SK-MEL-5 (cell line): ENCODE results near the gene TXNDC5. TPM values are rescaled to one million over a fixed set of nuclear protein-coding genes. Genes with fewer than 3 reads are reported as not detected.

Experiments
- DNase-seq: peaks from one replicate; pipeline ENCODE4 v3.0.0-alpha.2; 2016; ENCODE audit warnings: low read depth, low spot score
- in situ Hi-C: cut with HindIII; loops from 2 replicates; pipeline ENCODE4 v1.10.0; 2016; ENCODE audit warnings: low sequenced_read_pairs, high pct_unique_total_duplicates, low pct_unique_long_range_greater_than_20kb
- total RNA-seq: library from RNA; depleted of rRNA; stranded (reverse); fragments of >200 nt; shearing (Covaris generic); gene quantifications from 2 replicates; pipeline ENCODE4 v1.2.3, GENCODE V29; 2014

The TXNDC5 gene
- total RNA-seq, 1 experiment from 2014 or later, result 709 TPM

DNA sequence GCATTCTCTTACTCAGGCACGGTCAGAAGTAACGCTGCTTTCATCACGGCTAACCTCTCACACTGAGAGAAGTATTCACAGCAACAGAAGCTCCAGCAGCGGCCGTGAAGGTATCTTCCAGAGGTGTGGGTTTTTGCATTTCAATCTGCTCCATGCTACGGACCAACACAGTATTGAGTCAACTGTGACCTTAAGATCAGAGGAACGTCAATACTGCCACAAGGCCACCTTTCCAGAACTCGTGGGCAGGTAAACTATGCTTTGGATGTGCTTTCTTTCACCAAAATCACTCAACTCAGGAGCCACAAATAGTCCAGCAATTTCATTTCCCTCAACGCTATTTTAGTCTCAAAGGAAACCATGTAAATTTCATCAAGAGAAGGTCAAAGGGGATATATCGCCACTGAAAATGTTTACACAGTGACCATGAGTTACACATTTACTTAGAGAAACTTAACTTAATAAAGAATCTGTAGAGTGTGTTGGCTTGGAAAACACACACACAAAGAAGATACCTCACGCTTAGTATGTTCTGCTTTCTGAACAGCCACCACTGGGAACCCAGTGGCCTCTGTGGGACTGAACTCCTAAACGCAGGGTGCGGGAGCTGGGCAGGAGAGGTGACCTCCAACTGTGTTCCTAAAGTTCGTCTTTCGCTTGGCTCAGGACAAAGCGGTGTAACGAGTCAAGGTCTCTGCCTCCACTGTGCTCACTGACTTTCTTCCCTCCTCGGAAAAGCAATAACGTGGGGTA is 27.9 kb downstream of the TXNDC5 start:
- in situ Hi-C loops, result no loop called here
- DNase-seq, result no peak

GRCh38 chr6:7881765-7882500 is 28.7 kb downstream of the TXNDC5 start:
- in situ Hi-C loops, result no loop called here
- no peak for DNase-seq

- DNase-seq, result no peak
- in situ Hi-C loops, result no loop called here
These were observed 29.9 kb downstream of the TXNDC5 start for GRCh38 chr6:7880718-7881107.

DNA sequence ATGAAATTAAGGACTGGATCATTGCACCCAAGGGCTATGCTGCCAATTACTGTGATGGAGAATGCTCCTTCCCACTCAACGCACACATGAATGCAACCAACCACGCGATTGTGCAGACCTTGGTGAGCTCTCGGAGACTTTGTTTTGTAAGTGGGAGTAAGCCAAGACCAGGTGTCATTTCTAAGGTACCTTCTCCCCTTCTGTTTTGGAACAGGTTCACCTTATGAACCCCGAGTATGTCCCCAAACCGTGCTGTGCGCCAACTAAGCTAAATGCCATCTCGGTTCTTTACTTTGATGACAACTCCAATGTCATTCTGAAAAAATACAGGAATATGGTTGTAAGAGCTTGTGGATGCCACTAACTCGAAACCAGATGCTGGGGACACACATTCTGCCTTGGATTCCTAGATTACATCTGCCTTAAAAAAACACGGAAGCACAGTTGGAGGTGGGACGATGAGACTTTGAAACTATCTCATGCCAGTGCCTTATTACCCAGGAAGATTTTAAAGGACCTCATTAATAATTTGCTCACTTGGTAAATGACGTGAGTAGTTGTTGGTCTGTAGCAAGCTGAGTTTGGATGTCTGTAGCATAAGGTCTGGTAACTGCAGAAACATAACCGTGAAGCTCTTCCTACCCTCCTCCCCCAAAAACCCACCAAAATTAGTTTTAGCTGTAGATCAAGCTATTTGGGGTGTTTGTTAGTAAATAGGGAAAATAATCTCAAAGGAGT is 30.4 kb downstream of the TXNDC5 start:
- no peak for DNase-seq
- in situ Hi-C loops, result no loop called here

DNA sequence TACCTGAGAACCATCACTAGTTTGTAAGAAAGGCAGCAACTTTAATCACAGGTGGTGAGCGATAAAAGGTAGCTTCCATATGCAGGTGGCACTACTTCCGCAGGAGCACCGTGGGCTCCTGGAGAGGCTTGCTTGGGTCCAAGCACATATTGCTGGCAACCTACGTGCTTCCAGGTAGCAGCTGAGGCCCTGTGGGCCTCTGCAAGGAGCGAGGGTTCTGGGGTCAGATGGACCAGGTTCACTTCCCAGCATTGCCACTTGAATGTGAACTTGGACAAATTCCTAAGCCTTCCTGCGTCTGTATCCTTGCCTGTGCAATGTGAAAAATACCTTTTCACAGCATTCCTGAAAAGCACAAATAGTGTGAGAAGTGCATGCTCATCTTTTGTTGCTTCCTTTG is 31.0 kb downstream of the TXNDC5 start:
- DNase-seq, result no peak
- in situ Hi-C loops, result no loop called here

GRCh38 chr6:7879043-7879442 is 31.5 kb downstream of the TXNDC5 start:
- no peak for DNase-seq
- in situ Hi-C loops, result no loop called here

GRCh38 chr6:7878401-7878964 is 32.1 kb downstream of the TXNDC5 start:
- in situ Hi-C loops, result no loop called here
- no peak for DNase-seq

DNA sequence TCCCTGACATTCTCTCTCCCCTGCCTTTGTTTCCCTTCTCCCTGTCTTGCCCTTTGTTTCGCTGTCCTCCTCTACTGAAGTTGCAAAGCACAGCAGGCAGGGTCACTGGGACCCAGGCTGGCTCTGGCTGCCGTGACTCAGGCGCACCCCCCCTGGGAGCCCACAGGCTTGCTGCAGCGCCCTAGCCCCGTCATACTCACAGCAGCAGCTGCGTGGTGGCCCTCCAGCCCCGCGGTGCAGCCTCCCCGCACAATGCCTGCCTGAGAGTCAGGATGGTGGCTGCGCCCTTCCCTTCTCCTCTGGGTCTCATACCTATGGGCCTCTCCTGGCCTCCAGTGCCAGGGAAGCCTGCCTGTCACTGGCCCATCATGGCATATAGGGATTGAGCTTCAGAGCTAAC is 41.7 kb downstream of the TXNDC5 start:
- DNase-seq, result no peak
- in situ Hi-C loops, result no loop called here

DNA sequence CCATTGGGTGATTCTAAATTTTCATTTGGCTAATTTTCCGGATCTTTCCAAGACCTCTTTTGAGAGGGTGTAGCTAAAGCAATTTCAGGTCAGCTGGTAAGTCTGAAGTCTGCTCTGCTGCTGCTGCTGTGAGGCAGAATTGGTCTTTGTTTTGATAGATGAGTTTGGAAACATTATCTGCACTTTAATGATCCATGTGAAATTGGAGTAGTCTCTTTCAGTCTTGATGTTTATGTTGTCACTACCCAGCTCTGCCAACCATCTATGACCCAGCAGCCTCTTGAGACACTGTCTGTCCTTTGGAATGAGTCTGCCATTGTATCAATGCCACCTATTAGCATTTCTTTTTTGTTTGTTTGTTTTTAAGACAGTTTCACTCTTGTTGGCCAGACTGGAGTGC is 44.1 kb downstream of the TXNDC5 start:
- in situ Hi-C loops, result no loop called here

GRCh38 chr6:7865781-7866180 is 44.8 kb downstream of the TXNDC5 start:
- DNase-seq, result no peak
- in situ Hi-C loops, result no loop called here

More for the DNA sequence above, 44.1 kb downstream of the TXNDC5 start:
- DNase-seq, result no peak

- in situ Hi-C loops, result no loop called here
These were observed 51.0 kb downstream of the TXNDC5 start for GRCh38 chr6:7859591-7859990.

GRCh38 chr6:7851780-7852179 is 58.8 kb downstream of the TXNDC5 start:
- DNase-seq, result no peak
- in situ Hi-C loops, result no loop called here

More at GRCh38 chr6:7859591-7859990, 51.0 kb downstream of the TXNDC5 start:
- no peak for DNase-seq

DNA sequence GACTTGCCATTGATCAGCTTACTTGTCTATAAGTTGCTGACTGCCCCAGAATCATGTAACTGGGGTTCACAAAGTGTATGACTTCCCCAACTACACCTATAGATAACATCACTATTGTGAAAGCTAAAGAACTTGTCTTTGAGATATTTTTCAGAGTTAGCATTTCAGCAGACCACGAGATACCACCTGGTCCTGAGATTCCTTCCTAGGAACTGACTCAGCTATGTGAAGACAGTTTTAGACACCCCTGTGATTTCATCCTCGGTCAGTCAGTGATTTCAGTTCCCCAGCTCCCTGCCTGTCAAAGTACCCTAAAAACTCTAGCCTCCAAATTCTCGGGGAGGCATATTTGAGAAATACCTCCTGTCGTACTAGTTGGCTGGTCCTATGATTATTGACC is 62.4 kb downstream of the TXNDC5 start:
- DNase-seq, result no peak
- in situ Hi-C loops, result no loop called here

DNA sequence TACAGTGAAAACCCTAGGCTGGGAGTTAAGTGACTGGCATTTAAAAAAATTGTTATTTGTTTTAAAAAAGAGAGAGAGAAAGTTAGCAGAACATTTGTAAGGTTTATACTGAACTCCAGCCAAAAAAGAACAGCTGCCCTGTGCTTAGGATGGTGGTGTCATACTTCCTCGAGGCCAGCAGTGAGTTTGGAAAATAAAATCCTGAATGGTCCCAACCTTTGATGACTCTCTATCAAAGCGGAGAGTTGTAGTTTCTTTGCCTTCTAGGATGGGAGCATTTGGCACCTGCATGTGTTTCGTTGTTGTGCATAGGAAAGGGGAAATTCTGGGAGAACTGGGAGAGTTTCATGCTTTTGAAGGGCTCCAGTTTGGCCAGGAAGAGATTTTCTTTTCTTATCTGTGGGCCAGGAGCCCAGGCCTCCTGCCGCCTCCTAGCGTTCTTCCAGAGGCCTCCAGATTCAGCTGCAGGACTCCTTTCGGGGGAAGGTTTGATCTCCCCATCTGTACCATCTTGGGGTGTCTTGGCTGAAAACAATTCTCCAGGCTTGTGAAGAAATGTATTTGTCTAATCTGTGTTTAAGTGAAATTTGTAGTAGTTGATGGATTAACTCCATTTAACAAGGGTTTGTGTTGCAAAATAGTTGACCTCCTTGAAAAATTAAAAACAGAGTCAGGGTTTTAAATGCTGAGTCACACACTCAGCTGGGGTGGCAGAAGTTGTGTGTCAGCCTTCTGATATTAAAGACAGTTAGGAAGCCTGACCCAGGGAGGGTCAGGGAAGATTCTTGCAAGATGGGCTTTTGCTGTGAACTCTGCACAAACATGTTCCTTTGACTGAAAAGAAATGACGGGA is 63.4 kb downstream of the TXNDC5 start:
- DNase-seq, result no peak
- in situ Hi-C loops, result no loop called here

DNA sequence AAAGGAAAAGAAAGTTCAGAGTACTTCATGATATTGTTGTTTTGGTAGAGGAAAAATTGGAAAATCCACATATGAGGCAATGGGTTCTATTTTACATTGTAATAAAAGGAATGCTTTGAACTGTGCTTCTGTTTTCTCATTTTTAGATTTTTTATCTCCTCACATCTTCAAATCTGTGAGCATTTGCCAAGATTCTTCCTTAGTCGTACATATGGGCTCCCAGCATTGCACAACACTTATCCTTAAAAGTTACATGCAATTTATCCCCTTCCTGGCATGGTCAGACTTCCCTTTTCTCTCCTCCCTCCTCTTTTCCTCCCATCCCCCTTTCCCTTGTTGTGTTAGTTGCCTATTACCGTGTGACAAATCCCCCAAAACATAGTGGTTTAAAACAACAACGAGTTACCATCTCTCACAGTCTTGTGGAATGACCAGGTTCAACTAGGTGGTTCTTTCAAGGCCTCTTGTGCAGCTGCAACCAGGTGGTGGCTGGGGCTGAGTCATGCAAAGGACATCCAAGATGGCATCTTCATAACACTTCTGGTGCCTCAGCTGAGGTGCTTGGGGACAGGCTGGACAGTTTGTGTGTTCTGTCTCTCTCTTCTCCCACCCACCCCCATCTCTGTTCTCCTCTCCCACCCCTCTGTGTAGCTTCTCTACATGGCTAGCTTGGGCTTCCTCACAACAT is 68.7 kb downstream of the TXNDC5 start:
- in situ Hi-C loops, result no loop called here
- DNase-seq, result no peak

DNA sequence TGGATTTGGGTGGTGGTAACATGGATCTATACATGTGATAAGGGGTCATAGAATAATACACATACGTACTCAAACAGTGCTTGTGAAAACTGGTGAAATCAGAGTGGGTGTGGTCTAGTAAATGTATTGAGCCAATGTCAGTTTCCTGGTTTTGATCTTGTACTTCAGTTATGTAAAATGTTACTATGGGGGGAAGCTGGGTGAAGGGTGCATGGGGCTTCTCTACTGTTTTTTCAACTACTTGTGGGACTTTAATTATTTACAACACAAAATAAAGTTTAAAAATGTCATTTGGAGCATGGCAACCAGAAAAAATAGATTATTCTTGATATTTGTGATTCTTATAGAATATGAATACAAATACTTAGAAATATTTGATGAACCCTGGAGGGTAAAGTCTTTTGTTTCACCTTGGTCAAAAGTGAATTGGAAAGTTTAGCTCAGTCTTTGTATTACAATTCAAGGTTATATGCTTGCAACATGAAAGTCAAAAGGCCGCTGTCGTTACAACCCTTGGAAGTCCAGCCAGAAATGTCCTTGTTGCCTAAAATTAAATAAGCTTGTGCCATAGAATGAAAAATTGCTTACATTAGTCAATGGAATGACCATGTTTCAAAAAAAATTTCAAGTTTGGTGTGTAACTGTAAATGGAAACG is 74.1 kb downstream of the TXNDC5 start:
- in situ Hi-C loops, result no loop called here
- DNase-seq, result no peak

- in situ Hi-C loops, result no loop called here
These were observed 76.9 kb downstream of the TXNDC5 start for GRCh38 chr6:7833751-7834070.

More at GRCh38 chr6:7833751-7834070, 76.9 kb downstream of the TXNDC5 start:
- no peak for DNase-seq
